T-helper 22 cell (primary cell): ENCODE data around the gene RRP7A.
"Not testable (repeated sequence)": the region's sequence is repeated elsewhere in the genome, so short reads cannot be mapped to it uniquely, and the experiment has no call there.

ENCODE experiments used
- DNase-seq: peaks from one replicate; pipeline ENCODE4 v3.0.0-alpha.2; 2020; ENCODE audit warnings: low read depth

RRP7A gene, protein sequence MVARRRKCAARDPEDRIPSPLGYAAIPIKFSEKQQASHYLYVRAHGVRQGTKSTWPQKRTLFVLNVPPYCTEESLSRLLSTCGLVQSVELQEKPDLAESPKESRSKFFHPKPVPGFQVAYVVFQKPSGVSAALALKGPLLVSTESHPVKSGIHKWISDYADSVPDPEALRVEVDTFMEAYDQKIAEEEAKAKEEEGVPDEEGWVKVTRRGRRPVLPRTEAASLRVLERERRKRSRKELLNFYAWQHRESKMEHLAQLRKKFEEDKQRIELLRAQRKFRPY

GRCh38 chr22:42519525-42520401 is at the start of gene RRP7A:
Gene RRP7A, minus strand, starts transcription at chr22:42519796. Its CDS starts 10 bp downstream, at chr22:42519786.
- peak; percentile 71 for DNase-seq

DNA sequence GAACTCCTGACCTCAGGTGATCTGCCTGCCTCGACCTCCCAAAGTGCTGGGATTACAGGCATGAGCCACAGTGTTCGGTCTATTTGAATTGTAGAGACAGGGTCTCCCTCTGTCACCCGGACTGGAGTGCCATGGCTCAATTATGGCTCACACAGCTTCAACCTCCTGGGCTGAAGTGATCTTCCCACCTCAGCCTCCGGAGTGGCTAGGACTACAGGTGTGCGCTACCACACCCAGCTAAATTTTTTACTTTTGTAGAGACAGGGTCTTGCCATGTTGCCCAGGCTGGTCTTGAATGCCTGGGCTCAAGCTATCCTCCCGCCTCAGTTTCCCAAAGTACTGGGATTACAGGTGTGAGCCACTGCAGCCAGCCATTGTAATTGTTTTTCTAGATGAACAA is 48.4 kb upstream of the RRP7A start:
- DNase-seq = not testable (repeated sequence)

DNA sequence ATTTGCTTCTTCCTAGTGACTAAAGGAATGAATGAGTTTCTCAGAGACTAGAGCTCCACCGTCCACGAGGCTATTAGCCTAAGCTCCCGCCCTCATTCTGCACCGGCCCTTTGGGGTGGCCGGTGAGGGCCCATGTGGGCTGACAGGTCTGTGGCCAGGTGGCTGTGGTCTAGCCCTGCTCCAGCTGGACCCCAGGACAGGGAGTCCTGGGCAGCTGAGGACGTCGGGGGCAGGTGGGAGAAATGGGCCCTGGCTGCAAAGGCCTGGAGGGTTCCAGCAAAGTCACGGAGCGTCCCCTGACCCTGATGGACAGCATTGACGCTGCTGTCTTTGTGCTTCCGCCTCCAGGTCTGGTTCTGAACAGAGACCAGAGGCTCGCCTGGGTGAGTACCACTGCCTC is 46.4 kb upstream of the RRP7A start:
- no peak for DNase-seq

- no peak for DNase-seq
Observed at GRCh38 chr22:42564699-42565098, 45.1 kb upstream of the RRP7A start.

GRCh38 chr22:42563943-42564342 is 44.3 kb upstream of the RRP7A start:
- not testable (repeated sequence) for DNase-seq

DNA sequence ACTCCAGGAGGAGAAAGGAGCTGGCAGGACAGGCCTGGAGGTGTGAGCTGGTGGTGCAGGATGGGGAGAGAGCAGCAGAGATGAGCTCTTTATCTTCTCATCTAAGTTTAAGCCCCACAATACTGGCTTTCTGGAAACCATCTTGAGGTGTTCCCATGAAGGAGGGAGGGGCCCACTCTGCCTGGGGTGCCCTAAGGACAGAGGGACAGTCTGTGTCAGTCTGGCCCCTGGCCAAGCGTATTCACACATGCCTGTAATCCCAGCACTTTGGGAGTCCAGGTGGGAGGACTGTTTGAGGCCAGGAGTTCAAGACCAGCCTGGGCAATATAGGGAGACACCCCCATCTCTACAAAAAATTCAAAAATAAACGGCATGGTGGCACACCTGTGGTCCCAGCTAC is 43.1 kb upstream of the RRP7A start:
- DNase-seq = no peak

- no peak for DNase-seq
Observed at GRCh38 chr22:42562279-42562678, 42.7 kb upstream of the RRP7A start.

- DNase-seq = no peak
Observed at GRCh38 chr22:42561856-42562255, 42.3 kb upstream of the RRP7A start.

GRCh38 chr22:42560781-42561180 is 41.2 kb upstream of the RRP7A start:
- DNase-seq = no peak

- no peak for DNase-seq
Observed at GRCh38 chr22:42560381-42560780, 40.8 kb upstream of the RRP7A start.

- DNase-seq = peak; percentile 73
Observed at GRCh38 chr22:42553475-42554361, 34.1 kb upstream of the RRP7A start, which contains the start of gene SERHL2. Gene SERHL2, plus strand, starts transcription at chr22:42553956. Its CDS starts 65 bp downstream, at chr22:42554021.

GRCh38 chr22:42552294-42552647 is 32.7 kb upstream of the RRP7A start:
- DNase-seq = not testable (repeated sequence)

DNA sequence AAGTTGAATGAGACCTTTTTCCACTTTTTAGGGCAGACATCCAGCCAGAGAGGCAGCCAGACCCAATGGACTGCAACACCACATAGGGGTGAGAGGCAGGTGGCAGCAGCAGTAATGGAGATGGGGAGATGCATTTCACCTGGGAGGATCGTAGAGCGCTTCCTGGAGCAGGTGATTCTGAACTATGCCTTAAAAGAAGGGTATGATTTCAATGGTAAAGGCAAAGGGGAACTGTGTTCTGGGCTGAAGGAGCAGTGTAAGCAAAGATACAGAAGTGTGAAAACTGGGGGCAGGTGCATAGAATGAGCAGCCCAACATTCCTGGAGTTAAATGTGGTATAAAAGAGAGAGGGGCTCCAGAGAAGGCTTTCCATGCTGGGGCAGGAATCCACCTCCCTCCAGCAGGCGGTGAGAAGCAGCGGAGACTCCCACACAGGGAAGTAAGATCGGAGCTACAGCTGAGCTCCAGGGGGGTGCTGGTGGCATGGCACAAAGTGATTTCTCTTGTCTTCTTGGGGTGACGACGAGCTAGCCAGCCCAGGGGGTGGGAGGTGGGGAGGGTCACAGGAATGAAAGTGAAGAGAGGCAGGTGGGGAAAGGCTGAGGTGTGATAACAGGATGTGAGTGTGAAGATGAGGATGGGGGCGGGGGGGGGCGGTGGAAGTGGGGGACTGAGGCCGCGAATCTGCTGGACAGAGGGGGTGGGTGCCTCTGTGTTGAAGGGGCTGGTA is 29.9 kb upstream of the RRP7A start:
- no peak for DNase-seq

- no peak for DNase-seq
Observed at GRCh38 chr22:42548597-42549330, 29.2 kb upstream of the RRP7A start.

DNA sequence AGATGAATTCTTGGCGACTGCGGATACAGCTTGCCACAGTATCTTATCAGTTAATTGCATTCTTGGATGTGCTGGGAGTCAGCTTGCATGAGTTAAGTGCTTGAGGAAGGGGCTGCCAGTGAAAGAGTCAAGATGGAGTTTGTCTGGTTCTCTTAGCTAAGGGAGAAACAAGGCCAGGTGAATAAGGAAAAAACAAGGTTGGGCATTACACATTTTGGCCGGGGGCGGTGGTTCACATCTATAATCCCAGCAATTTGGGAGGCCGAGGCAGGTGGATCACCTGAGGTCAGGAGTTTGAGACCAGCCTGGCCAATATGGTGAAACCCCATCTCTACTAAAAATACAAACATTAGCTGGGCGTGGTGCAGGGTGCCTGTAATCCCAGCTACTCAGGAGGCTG is 28.5 kb upstream of the RRP7A start:
- not testable (repeated sequence) for DNase-seq

DNA sequence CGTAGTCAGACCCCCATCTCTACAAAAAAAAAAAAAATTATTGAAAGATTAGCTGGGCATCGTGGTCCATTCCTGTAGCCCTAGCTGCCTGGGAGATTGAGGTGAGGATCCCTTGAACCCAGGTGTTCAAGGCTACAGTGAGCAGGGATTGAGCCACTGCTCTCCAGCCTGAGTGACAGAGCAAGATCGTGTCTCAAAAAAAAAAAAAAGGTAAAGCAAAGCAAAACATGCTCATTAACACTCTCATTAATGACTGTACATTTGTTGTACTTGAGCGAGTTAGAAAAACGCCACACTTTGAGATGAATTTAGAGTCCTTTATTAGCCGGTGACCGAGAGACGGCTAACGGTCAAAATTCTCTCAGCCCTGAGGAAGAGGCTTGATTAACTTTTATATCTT is 28.0 kb upstream of the RRP7A start:
- no peak for DNase-seq

GRCh38 chr22:42544686-42545085 is 25.1 kb upstream of the RRP7A start:
- no peak for DNase-seq

- not testable (repeated sequence) for DNase-seq
Observed at GRCh38 chr22:42539236-42539771, 19.7 kb upstream of the RRP7A start.

- not testable (repeated sequence) for DNase-seq
Observed at GRCh38 chr22:42537199-42537831, 17.7 kb upstream of the RRP7A start.

DNA sequence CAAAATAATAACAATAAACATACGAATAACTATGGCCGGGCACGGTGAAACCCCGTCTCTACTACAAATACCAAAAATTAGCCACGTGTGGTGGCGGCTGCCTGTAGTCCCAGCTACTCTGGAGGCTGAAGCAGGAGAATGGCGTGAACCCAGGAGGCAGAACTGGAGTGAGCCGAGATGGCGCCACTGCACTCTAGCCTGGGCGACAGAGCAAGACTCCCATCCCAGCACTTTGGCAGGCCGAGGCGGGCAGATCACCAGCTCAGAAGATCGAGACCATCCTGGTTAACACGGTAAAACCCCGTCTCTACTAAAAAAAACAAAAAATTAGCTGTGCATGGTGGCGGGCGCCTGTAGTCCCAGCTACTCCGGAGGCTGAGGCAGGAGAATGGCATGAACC is 17.0 kb upstream of the RRP7A start:
- not testable (repeated sequence) for DNase-seq
